GM18870 (cell line): Measurements from ENCODE around the gene ICE2.

Experiments used
- ATAC-seq: cut with Tn5 transposase; IDR thresholded peaks from one replicate; pipeline ENCODE4 v1.9.1; 2021; ENCODE audit warnings: moderate library complexity; ENCODE audit not compliant: unreplicated experiment

Gene ICE2

GRCh38 chr15:60478566-60479360 is at the start of gene ICE2:
TSS of gene ICE2 (minus strand) at chr15:60479142. CDS start at chr15:60477977, 1,165 bp downstream.
- ATAC-seq: peak; percentile 72

- no peak for ATAC-seq
Observed at GRCh38 chr15:60528530-60528929, 49.6 kb upstream of the ICE2 start.

- ATAC-seq: no peak
Observed at GRCh38 chr15:60527456-60527855, 48.5 kb upstream of the ICE2 start.

- ATAC-seq: no peak
Observed at GRCh38 chr15:60526127-60526616, 47.2 kb upstream of the ICE2 start.

GRCh38 chr15:60525341-60526039 is 46.5 kb upstream of the ICE2 start:
- no peak for ATAC-seq

GRCh38 chr15:60523056-60523455 is 44.1 kb upstream of the ICE2 start:
- no peak for ATAC-seq

- peak; percentile 44 for ATAC-seq
Observed at GRCh38 chr15:60520825-60521368, 42.0 kb upstream of the ICE2 start.

GRCh38 chr15:60520013-60520824 is 41.3 kb upstream of the ICE2 start:
- ATAC-seq: peak; percentile 65

- ATAC-seq: no peak
Observed at GRCh38 chr15:60519218-60519617, 40.3 kb upstream of the ICE2 start.

GRCh38 chr15:60518511-60518910 is 39.6 kb upstream of the ICE2 start:
- ATAC-seq: no peak

- no peak for ATAC-seq
Observed at GRCh38 chr15:60514261-60514881, 35.4 kb upstream of the ICE2 start.

GRCh38 chr15:60513676-60514075 is 34.7 kb upstream of the ICE2 start:
- no peak for ATAC-seq

- ATAC-seq: no peak
Observed at GRCh38 chr15:60512937-60513336, 34.0 kb upstream of the ICE2 start.

- ATAC-seq: no peak
Observed at GRCh38 chr15:60511351-60512031, 32.5 kb upstream of the ICE2 start.

GRCh38 chr15:60510006-60510405 is 31.1 kb upstream of the ICE2 start:
- no peak for ATAC-seq

GRCh38 chr15:60509470-60509869 is 30.5 kb upstream of the ICE2 start:
- ATAC-seq: no peak

- ATAC-seq: no peak
Observed at GRCh38 chr15:60508442-60508841, 29.5 kb upstream of the ICE2 start.

GRCh38 chr15:60507596-60508424 is 28.9 kb upstream of the ICE2 start:
- ATAC-seq: peak; percentile 74

GRCh38 chr15:60496853-60497252 is 17.9 kb upstream of the ICE2 start:
- no peak for ATAC-seq
